ENCODE results near the gene INTS11.

INTS11 gene

GRCh38 chr1:1351511-1352427, 27.3 kb upstream of the INTS11 start:
- no peak for DNase-seq (ENCODE audit: low spot score)
- Histone ChIP-seq H2AFZ (ENCODE audit: low read length) (no peak overlapping the region), H2BK5ac (ENCODE audit: low read length) (peak overlapping the region; percentile 66), H3K4me3 (ENCODE audit: low read length in 2 of 2) (peak overlapping the region in 1 of 2 donors; percentile 30), H3K4me1 (ENCODE audit: control insufficient read depth in 2 of 2, insufficient read depth in 1 of 2, low read depth in 1 of 2, low read length in 2 of 2) (peaks cover 26 to 39% of the 10 kb centered on the region in 2 donors), H2BK15ac (ENCODE audit: low read length) (no peak overlapping the region), H3K9me3 (replicated peaks in 1 of 2; ENCODE audit: control insufficient read depth in 2 of 2, insufficient read depth in 1 of 2, low read depth in 1 of 2, low read length in 2 of 2) (peaks cover 0 to 3% of the 10 kb centered on the region in 2 donors), H3K27me3 (ENCODE audit: control insufficient read depth in 3 of 3, insufficient read depth in 3 of 3, low read depth in 1 of 3, low read length in 3 of 3) (peaks cover 0 to 25% (median 14%) of the 10 kb centered on the region in 3 experiments), H4K8ac (ENCODE audit: low read depth, low read length) (no peak overlapping the region), H3K9ac (ENCODE audit: low read depth, low read length, poor library complexity) (peak overlapping the region; percentile 60), H3K4ac (ENCODE audit: low read length) (no peak overlapping the region), H2BK120ac (ENCODE audit: low read depth, low read length) (no peak overlapping the region), H3K36me3 (replicated peaks in 1 of 2; ENCODE audit: control insufficient read depth in 2 of 2, insufficient read depth in 2 of 2, low read length in 2 of 2) (peaks cover 2 to 5% of the 10 kb centered on the region in 2 donors), H2BK12ac (ENCODE audit: low read length) (peak overlapping the region; percentile 10), H3K14ac (ENCODE audit: low read length) (peak overlapping the region; percentile 71), H3K18ac (ENCODE audit: low read length) (peak overlapping the region; percentile 76), H3K4me2 (ENCODE audit: insufficient read depth, low read length, poor library complexity, severe bottlenecking) (peak overlapping the region; percentile 33), H3K23ac (ENCODE audit: low read depth, low read length, poor library complexity) (peak overlapping the region; percentile 29), H2AK5ac (ENCODE audit: low read depth, low read length) (peak overlapping the region; percentile 94), H4K91ac (ENCODE audit: low read depth, low read length, poor library complexity) (peak overlapping the region; percentile 72), H3K27ac (replicated peaks; ENCODE audit: low read length) (peak overlapping the region; percentile 16), H3K79me1 (ENCODE audit: low read depth, low read length) (peaks cover 15% of the 10 kb centered on the region)
- no CpG with 5 or more reads among the region's 29 CpGs for whole genome bisulfite sequencing, 2 donors (ENCODE audit: extremely low coverage in 2 of 2, insufficient read length in 2 of 2, insufficient replicate concordance in 1 of 2)

GRCh38 chr1:1349256-1350012, 25.0 kb upstream of the INTS11 start, which contains the start of gene DVL1:
Gene DVL1 (minus strand): TSS chr1:1349418. CDS start chr1:1349065, 353 bp downstream.
- peak; percentile 69 for DNase-seq (ENCODE audit: low spot score)
- H3K18ac ChIP-seq (ENCODE audit: low read length) = peak within 1 kb of the TSS; percentile 99
- H2AK5ac ChIP-seq (ENCODE audit: low read depth, low read length) = peak within 1 kb of the TSS; percentile 97
- no CpG with 5 or more reads among the region's 122 CpGs for WGBS, 2 donors (ENCODE audit: extremely low coverage in 2 of 2, insufficient read length in 2 of 2, insufficient replicate concordance in 1 of 2)
- H3K14ac ChIP-seq (ENCODE audit: low read length) = peak within 1 kb of the TSS; percentile 97
- H3K4ac ChIP-seq (ENCODE audit: low read length) = no peak within 1 kb of the TSS
- peak within 1 kb of the TSS; percentile 97 for H4K91ac ChIP-seq (ENCODE audit: low read depth, low read length, poor library complexity)
- H3K36me3 ChIP-seq (replicated peaks in 1 of 2; ENCODE audit: control insufficient read depth in 2 of 2, insufficient read depth in 2 of 2, low read length in 2 of 2) = peaks cover 2 to 5% of the 10 kb centered on the region in 2 donors
- H2AFZ ChIP-seq (ENCODE audit: low read length) = peak within 1 kb of the TSS; percentile 93
- peaks cover 0 to 14% (median 6%) of the 10 kb centered on the region in 3 experiments for H3K27me3 ChIP-seq (ENCODE audit: control insufficient read depth in 3 of 3, insufficient read depth in 3 of 3, low read depth in 1 of 3, low read length in 3 of 3)
- peaks cover 24 to 34% of the 10 kb centered on the region in 2 donors for H3K4me1 ChIP-seq (ENCODE audit: control insufficient read depth in 2 of 2, insufficient read depth in 1 of 2, low read depth in 1 of 2, low read length in 2 of 2)
- H3K9ac ChIP-seq (ENCODE audit: low read depth, low read length, poor library complexity) = peak within 1 kb of the TSS; percentile 99
- H3K4me3 ChIP-seq (ENCODE audit: low read length in 2 of 2) = peak within 1 kb of the TSS; percentile 96 to 99
- H2BK5ac ChIP-seq (ENCODE audit: low read length) = peak within 1 kb of the TSS; percentile 99
- H2BK12ac ChIP-seq (ENCODE audit: low read length) = peak within 1 kb of the TSS; percentile 84
- no peak within 1 kb of the TSS for H2BK120ac ChIP-seq (ENCODE audit: low read depth, low read length)
- peaks cover 0 to 3% of the 10 kb centered on the region in 2 donors for H3K9me3 ChIP-seq (replicated peaks in 1 of 2; ENCODE audit: control insufficient read depth in 2 of 2, insufficient read depth in 1 of 2, low read depth in 1 of 2, low read length in 2 of 2)
- peak within 1 kb of the TSS; percentile 65 for H4K8ac ChIP-seq (ENCODE audit: low read depth, low read length)
- peak within 1 kb of the TSS; percentile 98 for H3K23ac ChIP-seq (ENCODE audit: low read depth, low read length, poor library complexity)
- peaks cover 29% of the 10 kb centered on the region for H3K79me1 ChIP-seq (ENCODE audit: low read depth, low read length)
- H2BK15ac ChIP-seq (ENCODE audit: low read length) = peak within 1 kb of the TSS; percentile 67
- peak within 1 kb of the TSS; percentile 100 for H3K4me2 ChIP-seq (ENCODE audit: insufficient read depth, low read length, poor library complexity, severe bottlenecking)
- peak within 1 kb of the TSS; percentile 84 for H3K27ac ChIP-seq (replicated peaks; ENCODE audit: low read length)

- Histone ChIP-seq H3K79me1 (ENCODE audit: low read depth, low read length) (peaks cover 33% of the 10 kb centered on the region), H3K4me1 (ENCODE audit: control insufficient read depth in 2 of 2, insufficient read depth in 1 of 2, low read depth in 1 of 2, low read length in 2 of 2) (peaks cover 24 to 27% of the 10 kb centered on the region in 2 donors), H3K27me3 (ENCODE audit: control insufficient read depth in 3 of 3, insufficient read depth in 3 of 3, low read depth in 1 of 3, low read length in 3 of 3) (peaks cover 0 to 6% (median 1%) of the 10 kb centered on the region in 3 experiments), H4K91ac (ENCODE audit: low read depth, low read length, poor library complexity) (no peak overlapping the region), H3K9ac (ENCODE audit: low read depth, low read length, poor library complexity) (peak overlapping the region; percentile 99), H3K4me2 (ENCODE audit: insufficient read depth, low read length, poor library complexity, severe bottlenecking) (peak overlapping the region; percentile 100), H2BK120ac (ENCODE audit: low read depth, low read length) (no peak overlapping the region), H2AFZ (ENCODE audit: low read length) (peak overlapping the region; percentile 80), H2AK5ac (ENCODE audit: low read depth, low read length) (peak overlapping the region; percentile 88), H3K18ac (ENCODE audit: low read length) (peak overlapping the region; percentile 94), H3K36me3 (replicated peaks in 1 of 2; ENCODE audit: control insufficient read depth in 2 of 2, insufficient read depth in 2 of 2, low read length in 2 of 2) (peaks cover 2 to 5% of the 10 kb centered on the region in 2 donors), H3K14ac (ENCODE audit: low read length) (peak overlapping the region; percentile 97), H2BK5ac (ENCODE audit: low read length) (peak overlapping the region; percentile 82), H3K27ac (replicated peaks; ENCODE audit: low read length) (no peak overlapping the region), H2BK12ac (ENCODE audit: low read length) (no peak overlapping the region), H3K4ac (ENCODE audit: low read length) (no peak overlapping the region), H4K8ac (ENCODE audit: low read depth, low read length) (peak overlapping the region; percentile 65), H2BK15ac (ENCODE audit: low read length) (peak overlapping the region; percentile 67), H3K4me3 (ENCODE audit: low read length in 2 of 2) (peak overlapping the region; percentile 83 to 96), H3K23ac (ENCODE audit: low read depth, low read length, poor library complexity) (peak overlapping the region; percentile 98), H3K9me3 (replicated peaks in 1 of 2; ENCODE audit: control insufficient read depth in 2 of 2, insufficient read depth in 1 of 2, low read depth in 1 of 2, low read length in 2 of 2) (peaks cover 0 to 3% of the 10 kb centered on the region in 2 donors)
- WGBS, 2 donors (ENCODE audit: extremely low coverage in 2 of 2, insufficient read length in 2 of 2, insufficient replicate concordance in 1 of 2) = no CpG with 5 or more reads among the region's 109 CpGs
- DNase-seq (ENCODE audit: low spot score) = no peak
These were observed 24.2 kb upstream of the INTS11 start for GRCh38 chr1:1348420-1349255.
